DMS53 (cell line): ENCODE results near the gene SNRNP25.

ENCODE experiments used
- DNase-seq: peaks from one replicate; lab custom pipeline; 2025; lab: John Stamatoyannopoulos, UW

SNRNP25 gene

DNA sequence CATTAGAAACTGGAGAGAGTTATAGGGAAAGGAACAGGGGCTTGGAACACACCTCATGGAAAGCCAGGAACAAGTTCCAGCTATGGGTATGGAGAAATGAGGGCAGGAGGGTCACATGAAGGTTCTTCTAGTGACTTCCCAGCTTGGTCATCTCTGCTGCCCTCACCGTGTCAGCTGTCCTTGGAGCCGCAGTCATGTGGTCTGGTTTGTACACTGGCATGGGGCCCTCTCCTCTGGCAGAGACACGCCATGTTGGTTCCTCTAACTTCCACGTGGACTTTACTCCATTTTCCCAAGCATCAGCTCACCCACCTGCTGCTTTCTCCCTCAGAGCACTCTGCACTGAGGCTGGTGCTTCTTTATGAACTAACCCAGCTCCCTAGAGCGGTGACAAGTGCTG, 50.7 kb downstream of the SNRNP25 start:
- no peak for DNase-seq

DNA sequence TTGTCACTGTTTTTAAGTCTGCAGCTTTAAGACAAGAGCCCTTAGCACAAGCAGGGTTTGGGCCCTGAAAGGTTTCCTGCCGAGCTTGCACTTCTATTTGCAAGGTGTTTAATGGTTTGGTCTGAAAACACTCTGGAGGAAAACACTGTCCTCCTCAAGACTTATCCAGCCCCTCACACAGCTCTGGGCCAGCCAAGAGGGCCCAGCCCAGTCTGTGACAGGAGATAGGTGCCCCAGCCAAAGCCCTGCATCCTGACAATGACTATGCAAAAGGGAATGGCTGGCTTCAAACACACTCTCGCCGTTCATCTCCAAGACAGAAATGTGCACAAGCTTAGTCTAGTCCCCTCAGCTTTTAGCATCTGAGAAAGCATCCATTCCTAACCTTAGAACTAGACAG, 51.3 kb downstream of the SNRNP25 start:
- DNase-seq, result no peak

DNA sequence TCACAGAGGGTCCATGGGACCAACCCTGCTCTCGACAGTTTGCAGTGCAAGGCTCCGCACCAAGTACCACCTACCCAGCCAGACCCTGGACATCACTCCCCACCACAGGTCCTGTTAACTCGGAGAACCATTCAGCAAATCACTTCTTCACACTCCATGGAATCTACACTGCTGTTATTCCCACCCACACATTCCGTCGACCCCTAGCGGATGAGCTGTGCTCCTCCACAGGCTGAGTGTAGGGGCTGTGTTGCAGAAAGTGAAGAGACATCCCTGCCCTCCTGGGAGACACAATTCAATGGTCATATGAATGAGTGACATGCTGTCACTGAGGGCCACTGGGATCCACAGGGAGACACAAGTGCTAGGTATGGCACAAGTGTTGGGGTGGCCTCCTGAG, 51.9 kb downstream of the SNRNP25 start:
- DNase-seq, result no peak

DNA sequence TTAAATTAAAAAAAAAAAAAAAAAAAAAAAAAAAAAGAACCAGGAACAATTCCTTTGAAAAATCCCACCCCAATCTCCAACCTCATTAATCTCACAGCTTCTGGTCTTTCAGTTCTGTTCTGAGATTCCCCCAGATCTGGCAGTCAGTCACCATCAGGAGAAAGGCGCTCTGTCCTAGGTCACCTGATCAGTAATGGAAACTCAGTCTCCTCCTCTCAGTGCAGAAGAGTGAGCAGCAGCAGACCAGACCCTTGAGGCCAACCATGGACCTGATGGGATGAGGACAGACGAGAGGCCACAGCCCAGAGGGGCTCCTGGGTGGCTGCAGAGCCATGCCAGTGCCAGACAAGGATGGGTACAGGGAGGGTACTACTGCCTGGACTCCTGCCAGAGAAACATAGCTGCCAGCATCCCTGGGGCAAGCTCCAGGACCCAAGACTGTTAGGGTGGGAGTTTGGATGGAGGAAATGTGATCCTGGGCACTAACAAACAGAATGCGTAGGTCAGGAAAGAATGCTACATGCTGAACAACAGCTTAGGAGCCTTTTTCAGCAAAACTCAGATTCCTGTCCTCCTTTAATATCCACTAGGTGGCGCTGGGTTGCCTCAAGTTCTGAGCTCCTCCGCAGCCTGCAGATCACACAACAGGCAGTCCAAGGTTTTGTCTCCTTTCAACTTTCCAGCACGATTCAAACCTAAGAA, 53.1 kb downstream of the SNRNP25 start:
- DNase-seq, result peak; percentile 86
